Measurements from ENCODE around the gene PCLAF.

Gene PCLAF

GRCh38 chr15:64381000-64381751 is at the start of gene PCLAF:
Gene PCLAF (minus strand): TSS chr15:64381441. CDS start chr15:64381371, 70 bp downstream.
- peak within 1 kb of the TSS; percentile 58; the same call in 1 of the 2 replicates for H3K27ac ChIP-seq
- no peak for TF ChIP-seq CTCF (conservative IDR thresholded peaks at IDR 0.05)

- no peak for TF ChIP-seq CTCF (conservative IDR thresholded peaks at IDR 0.05)
- H3K27ac ChIP-seq = no peak overlapping the region
Measured at GRCh38 chr15:64430000-64430735, 48.9 kb upstream of the PCLAF start.

- no peak overlapping the region for H3K27ac ChIP-seq
Measured at GRCh38 chr15:64429448-64429847, 48.2 kb upstream of the PCLAF start.

GRCh38 chr15:64426845-64427465 is 45.7 kb upstream of the PCLAF start:
- TF ChIP-seq CTCF (conservative IDR thresholded peaks at IDR 0.05) = peak; percentile 64
- no peak overlapping the region for H3K27ac ChIP-seq

More at GRCh38 chr15:64429448-64429847, 48.2 kb upstream of the PCLAF start:
- TF ChIP-seq CTCF (conservative IDR thresholded peaks at IDR 0.05) = no peak

- TF ChIP-seq CTCF (conservative IDR thresholded peaks at IDR 0.05) = no peak
Measured at GRCh38 chr15:64425221-64425620, 44.0 kb upstream of the PCLAF start.

GRCh38 chr15:64423970-64424369 is 42.7 kb upstream of the PCLAF start:
- TF ChIP-seq CTCF (conservative IDR thresholded peaks at IDR 0.05) = no peak
- H3K27ac ChIP-seq = no peak overlapping the region

More at GRCh38 chr15:64425221-64425620, 44.0 kb upstream of the PCLAF start:
- H3K27ac ChIP-seq = no peak overlapping the region

GRCh38 chr15:64422697-64423096 is 41.5 kb upstream of the PCLAF start:
- no peak for TF ChIP-seq CTCF (conservative IDR thresholded peaks at IDR 0.05)
- H3K27ac ChIP-seq = no peak overlapping the region

Data from VCaP (cell line).